ENCODE results near the gene LRCH3.
"Not testable (repeated sequence)": the region's sequence is repeated elsewhere in the genome, so short reads cannot be mapped to it uniquely, and the experiment has no call there.

LRCH3 gene

GRCh38 chr3:197878427-197878826 lies 87.4 kb downstream of the LRCH3 start:
- H3K4me1 ChIP-seq (ENCODE audit: control insufficient read depth, insufficient read depth, low read length) = no peaks in the 10 kb centered on the region
- no peak overlapping the region for H3K9ac ChIP-seq (ENCODE audit: low read depth, low read length)
- no peaks in the 10 kb centered on the region for H3K9me3 ChIP-seq (replicated peaks; ENCODE audit: low read length)
- no peak overlapping the region for H3K4me2 ChIP-seq (ENCODE audit: low read length)
- no peaks in the 10 kb centered on the region for H3K27me3 ChIP-seq (ENCODE audit: control insufficient read depth, insufficient read depth, low read length)
- no peak overlapping the region for H3K4me3 ChIP-seq (ENCODE audit: low read length)
- H3K36me3 ChIP-seq (ENCODE audit: insufficient read depth, low read length) = peaks cover 47% of the 10 kb centered on the region

GRCh38 chr3:197880491-197881269 lies 89.6 kb downstream of the LRCH3 start:
- no peak overlapping the region for H3K4me2 ChIP-seq (ENCODE audit: low read length)
- H3K4me3 ChIP-seq (ENCODE audit: low read length) = no peak overlapping the region
- H3K27me3 ChIP-seq (ENCODE audit: control insufficient read depth, insufficient read depth, low read length) = no peaks in the 10 kb centered on the region
- H3K9me3 ChIP-seq (replicated peaks; ENCODE audit: low read length) = no peaks in the 10 kb centered on the region
- H3K9ac ChIP-seq (ENCODE audit: low read depth, low read length) = no peak overlapping the region
- H3K4me1 ChIP-seq (ENCODE audit: control insufficient read depth, insufficient read depth, low read length) = no peaks in the 10 kb centered on the region
- H3K36me3 ChIP-seq (ENCODE audit: insufficient read depth, low read length) = peaks cover 46% of the 10 kb centered on the region

- no peaks in the 10 kb centered on the region for H3K9me3 ChIP-seq (replicated peaks; ENCODE audit: low read length)
- H3K9ac ChIP-seq (ENCODE audit: low read depth, low read length) = no peak overlapping the region
- no peak overlapping the region for H3K4me2 ChIP-seq (ENCODE audit: low read length)
- H3K4me1 ChIP-seq (ENCODE audit: control insufficient read depth, insufficient read depth, low read length) = no peaks in the 10 kb centered on the region
- no peak overlapping the region for H3K4me3 ChIP-seq (ENCODE audit: low read length)
- H3K27me3 ChIP-seq (ENCODE audit: control insufficient read depth, insufficient read depth, low read length) = no peaks in the 10 kb centered on the region
- peaks cover 43% of the 10 kb centered on the region for H3K36me3 ChIP-seq (ENCODE audit: insufficient read depth, low read length)
Observed at GRCh38 chr3:197881270-197881969, 90.4 kb downstream of the LRCH3 start.

GRCh38 chr3:197881970-197882338 lies 90.9 kb downstream of the LRCH3 start:
- Histone ChIP-seq H3K9me3 (replicated peaks; ENCODE audit: low read length) (no peaks in the 10 kb centered on the region), H3K4me2 (ENCODE audit: low read length) (no peak overlapping the region), H3K4me1 (ENCODE audit: control insufficient read depth, insufficient read depth, low read length) (no peaks in the 10 kb centered on the region), H3K36me3 (ENCODE audit: insufficient read depth, low read length) (peaks cover 40% of the 10 kb centered on the region), H3K4me3 (ENCODE audit: low read length) (no peak overlapping the region), H3K9ac (ENCODE audit: low read depth, low read length) (no peak overlapping the region), H3K27me3 (ENCODE audit: control insufficient read depth, insufficient read depth, low read length) (no peaks in the 10 kb centered on the region)

GRCh38 chr3:197882586-197882985 lies 91.5 kb downstream of the LRCH3 start:
- H3K4me1 ChIP-seq (ENCODE audit: control insufficient read depth, insufficient read depth, low read length) = no peaks in the 10 kb centered on the region
- peaks cover 40% of the 10 kb centered on the region for H3K36me3 ChIP-seq (ENCODE audit: insufficient read depth, low read length)
- no peak overlapping the region for H3K4me2 ChIP-seq (ENCODE audit: low read length)
- no peak overlapping the region for H3K9ac ChIP-seq (ENCODE audit: low read depth, low read length)
- no peak overlapping the region for H3K4me3 ChIP-seq (ENCODE audit: low read length)
- no peaks in the 10 kb centered on the region for H3K27me3 ChIP-seq (ENCODE audit: control insufficient read depth, insufficient read depth, low read length)
- H3K9me3 ChIP-seq (replicated peaks; ENCODE audit: low read length) = no peaks in the 10 kb centered on the region

GRCh38 chr3:197883541-197883940 lies 92.5 kb downstream of the LRCH3 start:
- H3K27me3 ChIP-seq (ENCODE audit: control insufficient read depth, insufficient read depth, low read length) = no peaks in the 10 kb centered on the region
- H3K4me1 ChIP-seq (ENCODE audit: control insufficient read depth, insufficient read depth, low read length) = no peaks in the 10 kb centered on the region
- no peak overlapping the region for H3K4me2 ChIP-seq (ENCODE audit: low read length)
- H3K4me3 ChIP-seq (ENCODE audit: low read length) = no peak overlapping the region
- H3K9ac ChIP-seq (ENCODE audit: low read depth, low read length) = no peak overlapping the region
- H3K9me3 ChIP-seq (replicated peaks; ENCODE audit: low read length) = no peaks in the 10 kb centered on the region
- peaks cover 32% of the 10 kb centered on the region for H3K36me3 ChIP-seq (ENCODE audit: insufficient read depth, low read length)

GRCh38 chr3:197884330-197884729 lies 93.3 kb downstream of the LRCH3 start:
- not testable (repeated sequence) for H3K4me1 ChIP-seq (ENCODE audit: control insufficient read depth, insufficient read depth, low read length); H3K9ac ChIP-seq (ENCODE audit: low read depth, low read length); H3K4me3 ChIP-seq (ENCODE audit: low read length); H3K27me3 ChIP-seq (ENCODE audit: control insufficient read depth, insufficient read depth, low read length); H3K4me2 ChIP-seq (ENCODE audit: low read length); H3K9me3 ChIP-seq (replicated peaks; ENCODE audit: low read length)
- H3K36me3 ChIP-seq (ENCODE audit: insufficient read depth, low read length) = peaks cover 27% of the 10 kb centered on the region

- not testable (repeated sequence) for H3K9me3 ChIP-seq (replicated peaks; ENCODE audit: low read length); H3K9ac ChIP-seq (ENCODE audit: low read depth, low read length); H3K4me1 ChIP-seq (ENCODE audit: control insufficient read depth, insufficient read depth, low read length); H3K4me2 ChIP-seq (ENCODE audit: low read length); H3K27me3 ChIP-seq (ENCODE audit: control insufficient read depth, insufficient read depth, low read length); H3K4me3 ChIP-seq (ENCODE audit: low read length)
- H3K36me3 ChIP-seq (ENCODE audit: insufficient read depth, low read length) = peaks cover 27% of the 10 kb centered on the region
Observed at GRCh38 chr3:197886052-197886451, 95.0 kb downstream of the LRCH3 start.

- peaks cover 18% of the 10 kb centered on the region for H3K36me3 ChIP-seq (ENCODE audit: insufficient read depth, low read length)
- not testable (repeated sequence) for H3K27me3 ChIP-seq (ENCODE audit: control insufficient read depth, insufficient read depth, low read length); H3K9ac ChIP-seq (ENCODE audit: low read depth, low read length); H3K9me3 ChIP-seq (replicated peaks; ENCODE audit: low read length); H3K4me1 ChIP-seq (ENCODE audit: control insufficient read depth, insufficient read depth, low read length); H3K4me2 ChIP-seq (ENCODE audit: low read length); H3K4me3 ChIP-seq (ENCODE audit: low read length)
Observed at GRCh38 chr3:197887430-197888053, 96.5 kb downstream of the LRCH3 start.

GRCh38 chr3:197888511-197888910 lies 97.5 kb downstream of the LRCH3 start:
- Histone ChIP-seq H3K9ac (ENCODE audit: low read depth, low read length) (no peak overlapping the region), H3K9me3 (replicated peaks; ENCODE audit: low read length) (no peaks in the 10 kb centered on the region), H3K4me1 (ENCODE audit: control insufficient read depth, insufficient read depth, low read length) (no peaks in the 10 kb centered on the region), H3K4me3 (ENCODE audit: low read length) (no peak overlapping the region), H3K36me3 (ENCODE audit: insufficient read depth, low read length) (peaks cover 13% of the 10 kb centered on the region), H3K4me2 (ENCODE audit: low read length) (no peak overlapping the region), H3K27me3 (ENCODE audit: control insufficient read depth, insufficient read depth, low read length) (no peaks in the 10 kb centered on the region)

GRCh38 chr3:197889204-197889930 lies 98.3 kb downstream of the LRCH3 start:
- no peak overlapping the region for H3K9ac ChIP-seq (ENCODE audit: low read depth, low read length)
- no peak overlapping the region for H3K4me3 ChIP-seq (ENCODE audit: low read length)
- H3K4me1 ChIP-seq (ENCODE audit: control insufficient read depth, insufficient read depth, low read length) = no peaks in the 10 kb centered on the region

More at GRCh38 chr3:197889204-197889930, 98.3 kb downstream of the LRCH3 start:
- Histone ChIP-seq H3K4me2 (ENCODE audit: low read length) (no peak overlapping the region), H3K36me3 (ENCODE audit: insufficient read depth, low read length) (peaks cover 12% of the 10 kb centered on the region), H3K27me3 (ENCODE audit: control insufficient read depth, insufficient read depth, low read length) (no peaks in the 10 kb centered on the region), H3K9me3 (replicated peaks; ENCODE audit: low read length) (no peaks in the 10 kb centered on the region)

Data from skeletal muscle satellite cell (primary cell).